ENCODE data around the gene ALKBH2. TPM values are rescaled to one million over a fixed set of nuclear protein-coding genes. Genes with fewer than 3 reads are reported as not detected.

The ALKBH2 gene
- total RNA-seq, 1 donor from 2014 or later, result 18.1 TPM

GRCh38 chr12:109114644-109115043 is 21.4 kb upstream of the ALKBH2 start:
- no peak for DNase-seq (ENCODE audit: low spot score)

GRCh38 chr12:109113661-109114321 is 20.5 kb upstream of the ALKBH2 start:
- no peak for DNase-seq (ENCODE audit: low spot score)

- no peak for DNase-seq (ENCODE audit: low spot score)
Observed at GRCh38 chr12:109112720-109113465, 19.6 kb upstream of the ALKBH2 start.

- peak; percentile 96 for DNase-seq (ENCODE audit: low spot score)
Observed at GRCh38 chr12:109110988-109111495, 17.8 kb upstream of the ALKBH2 start.

GRCh38 chr12:109109746-109110350 is 16.6 kb upstream of the ALKBH2 start:
- no peak for DNase-seq (ENCODE audit: low spot score)

- DNase-seq (ENCODE audit: low spot score), result no peak
Observed at GRCh38 chr12:109105176-109105575, 11.9 kb upstream of the ALKBH2 start.

- DNase-seq (ENCODE audit: low spot score), result no peak
Observed at GRCh38 chr12:109102491-109102890, 9.2 kb upstream of the ALKBH2 start.

- DNase-seq (ENCODE audit: low spot score), result no peak
Observed at GRCh38 chr12:109100741-109101140, 7.5 kb upstream of the ALKBH2 start.

- no peak for DNase-seq (ENCODE audit: low spot score)
Observed at GRCh38 chr12:109099431-109100020, 6.3 kb upstream of the ALKBH2 start.

GRCh38 chr12:109098651-109099050 is 5.4 kb upstream of the ALKBH2 start:
- no peak for DNase-seq (ENCODE audit: low spot score)

- DNase-seq (ENCODE audit: low spot score), result no peak
Observed at GRCh38 chr12:109098183-109098604, 4.9 kb upstream of the ALKBH2 start.

- DNase-seq (ENCODE audit: low spot score), result peak; percentile 98
Observed at GRCh38 chr12:109097435-109098182, 4.3 kb upstream of the ALKBH2 start, which contains the start of gene UNG. Gene UNG (plus strand): TSS chr12:109097597. CDS start chr12:109097680, 83 bp downstream.

- DNase-seq (ENCODE audit: low spot score), result no peak
Observed at GRCh38 chr12:109097140-109097434, 3.8 kb upstream of the ALKBH2 start.

- no peak for DNase-seq (ENCODE audit: low spot score)
Observed at GRCh38 chr12:109092497-109093021, 713 bp downstream of the ALKBH2 start.

- no peak for DNase-seq (ENCODE audit: low spot score)
Observed at GRCh38 chr12:109089683-109090082, 3.6 kb downstream of the ALKBH2 start.

- no peak for DNase-seq (ENCODE audit: low spot score)
Observed at GRCh38 chr12:109088818-109089217, 4.5 kb downstream of the ALKBH2 start.

- no peak for DNase-seq (ENCODE audit: low spot score)
Observed at GRCh38 chr12:109087250-109087649, 6.0 kb downstream of the ALKBH2 start.

GRCh38 chr12:109085590-109085989 is 7.7 kb downstream of the ALKBH2 start:
- DNase-seq (ENCODE audit: low spot score), result no peak

GRCh38 chr12:109084425-109084824 is 8.8 kb downstream of the ALKBH2 start:
- no peak for DNase-seq (ENCODE audit: low spot score)

GRCh38 chr12:109082751-109083150 is 10.5 kb downstream of the ALKBH2 start:
- no peak for DNase-seq (ENCODE audit: low spot score)

- no peak for DNase-seq (ENCODE audit: low spot score)
Observed at GRCh38 chr12:109074866-109075265, 18.4 kb downstream of the ALKBH2 start.

All from umbilical cord (tissue), 2 donors.